H9 (cell line): ENCODE results near the gene PCBP2. TPM values are rescaled to one million over a fixed set of nuclear protein-coding genes. Genes with fewer than 3 reads are reported as not detected.

Experiments
- DNase-seq: peaks from one replicate; pipeline ENCODE4 v3.0.0-alpha.2; 2017
- H2AFZ ChIP-seq: one replicate; pipeline ENCODE4 v1.6.1; 2013; ENCODE audit warnings: mild to moderate bottlenecking, low read length, control low read depth, moderate library complexity
- H2AK5ac ChIP-seq: 2 replicates; pipeline ENCODE4 v1.6.1; 2013; ENCODE audit warnings: low read length, control low read depth, mixed read lengths; ENCODE audit not compliant: insufficient read length
- H2BK120ac ChIP-seq: one replicate; pipeline ENCODE4 v1.6.1; 2013; ENCODE audit warnings: low read depth, mild to moderate bottlenecking, low read length, control low read depth, inconsistent platforms; ENCODE audit not compliant: poor library complexity, severe bottlenecking
- H2BK12ac ChIP-seq: 2 replicates; pipeline ENCODE4 v1.6.1; 2013; ENCODE audit warnings: low read length, control low read depth, mixed read lengths, low read depth; ENCODE audit not compliant: insufficient read length
- H2BK15ac ChIP-seq: 2 replicates; pipeline ENCODE4 v1.6.1; 2013; ENCODE audit warnings: low read depth, low read length, control low read depth
- H2BK20ac ChIP-seq: one replicate; pipeline ENCODE4 v1.6.1; 2013; ENCODE audit warnings: low read depth, mild to moderate bottlenecking, low read length, control low read depth, inconsistent platforms; ENCODE audit not compliant: poor library complexity, severe bottlenecking
- H2BK5ac ChIP-seq: 2 replicates; pipeline ENCODE4 v1.6.1; 2013; ENCODE audit warnings: low read length, control low read depth, mixed read lengths; ENCODE audit not compliant: insufficient read length
- H3K14ac ChIP-seq: 2 replicates; pipeline ENCODE4 v1.6.1; 2013; ENCODE audit warnings: low read length, control low read depth; ENCODE audit not compliant: insufficient read depth
- H3K18ac ChIP-seq: 2 replicates; pipeline ENCODE4 v1.6.1; 2013; ENCODE audit warnings: low read depth, mild to moderate bottlenecking, mixed read lengths, low read length, control low read depth; ENCODE audit not compliant: insufficient read length
- H3K23ac ChIP-seq: 2 replicates; pipeline ENCODE4 v1.6.1; 2013; ENCODE audit warnings: low read length, control low read depth, mixed read lengths, low read depth; ENCODE audit not compliant: insufficient read length
- H3K23me2 ChIP-seq: 2 replicates; pipeline ENCODE4 v1.6.1; 2013; ENCODE audit warnings: low read depth, mild to moderate bottlenecking, mixed read lengths, low read length, control low read depth; ENCODE audit not compliant: insufficient read length, poor library complexity, severe bottlenecking
- H3K27ac ChIP-seq: 2 replicates; pipeline ENCODE4 v1.5.1; 2013; ENCODE audit warnings: low read length, control low read depth, mixed read lengths, low read depth; ENCODE audit not compliant: insufficient read length
- H3K27me3 ChIP-seq: 2 replicates; pipeline ENCODE4 v1.6.1; 2013; ENCODE audit warnings: low read length, control low read depth, inconsistent platforms; ENCODE audit not compliant: insufficient read depth
- H3K4ac ChIP-seq: 2 replicates; pipeline ENCODE4 v1.6.1; 2013; ENCODE audit warnings: low read depth, mild to moderate bottlenecking, control low read depth, inconsistent platforms, low read length, moderate library complexity
- H3K4me1 ChIP-seq: 2 replicates; pipeline ENCODE4 v1.6.1; 2013; ENCODE audit warnings: low read length, control low read depth, inconsistent platforms; ENCODE audit not compliant: insufficient read depth
- H3K4me2 ChIP-seq: 2 replicates; pipeline ENCODE4 v1.6.1; 2013; ENCODE audit warnings: low read length, control low read depth, mixed read lengths; ENCODE audit not compliant: insufficient read length, insufficient read depth
- H3K56ac ChIP-seq: 2 replicates; pipeline ENCODE4 v1.6.1; 2013; ENCODE audit warnings: low read depth, mild to moderate bottlenecking, mixed read lengths, low read length, control low read depth; ENCODE audit not compliant: insufficient read length
- H3K79me1 ChIP-seq: 2 replicates; pipeline ENCODE4 v1.6.1; 2013; ENCODE audit warnings: low read depth, mild to moderate bottlenecking, moderate library complexity, low read length, control low read depth, inconsistent platforms; ENCODE audit not compliant: insufficient read depth, poor library complexity, severe bottlenecking
- H3K79me2 ChIP-seq: 2 replicates; pipeline ENCODE4 v1.6.1; 2013; ENCODE audit warnings: low read length, control low read depth, inconsistent platforms; ENCODE audit not compliant: insufficient read depth
- H3K9ac ChIP-seq: 2 replicates; pipeline ENCODE4 v1.6.1; 2013; ENCODE audit warnings: low read length, control low read depth, mixed read lengths; ENCODE audit not compliant: insufficient read length; ENCODE audit errors: extremely low read depth
- H3K9me3 ChIP-seq: one replicate; pipeline ENCODE4 v1.6.1; 2013; ENCODE audit warnings: low read depth, low read length, inconsistent platforms; ENCODE audit not compliant: control insufficient read depth
- H3T11ph ChIP-seq: one replicate; pipeline ENCODE4 v1.6.1; 2013; ENCODE audit warnings: mild to moderate bottlenecking, low read length, control low read depth, inconsistent platforms
- H4K20me1 ChIP-seq: one replicate; pipeline ENCODE4 v1.6.1; 2013; ENCODE audit not compliant: control insufficient read depth, insufficient read length, insufficient read depth
- H4K5ac ChIP-seq: 2 replicates; pipeline ENCODE4 v1.6.1; 2013; ENCODE audit warnings: low read depth, mild to moderate bottlenecking, mixed read lengths, low read length, control low read depth; ENCODE audit not compliant: insufficient read length
- H4K8ac ChIP-seq: replicated peaks from 2 replicates; pipeline ENCODE4 v1.6.1; 2013; ENCODE audit warnings: low read length, control low read depth, mixed read lengths, low read depth; ENCODE audit not compliant: insufficient read length
- H4K91ac ChIP-seq: 2 replicates; pipeline ENCODE4 v1.6.1; 2013; ENCODE audit warnings: low read depth, mild to moderate bottlenecking, moderate library complexity, mixed read lengths, low read length, control low read depth; ENCODE audit not compliant: insufficient read length
- H3K27ac Mint-ChIP-seq, 3 experiments: 2 replicates in 2 of 3; 3 replicates in 1 of 3; pipeline ENCODE4 v1.8.0; 2020 to 2021; ENCODE audit warnings: mixed read lengths in 3 of 3, mild to moderate bottlenecking in 1 of 3, moderate library complexity in 1 of 3
- H3K27me3 Mint-ChIP-seq: 2 replicates; pipeline ENCODE4 v1.8.0; 2021; ENCODE audit warnings: low read depth, mild to moderate bottlenecking, moderate library complexity, mixed read lengths
- H3K36me3 Mint-ChIP-seq, 3 experiments: 2 replicates in 2 of 3; 3 replicates in 1 of 3; pipeline ENCODE4 v1.8.0; 2020 to 2021; ENCODE audit warnings: low read depth in 3 of 3, mixed read lengths in 3 of 3; ENCODE audit not compliant: insufficient read depth in 1 of 3
- H3K4me1 Mint-ChIP-seq, 2 experiments: 2 replicates each; pipeline ENCODE4 v1.8.0; 2020; ENCODE audit warnings: mixed read lengths in 2 of 2
- H3K4me3 Mint-ChIP-seq, 2 experiments: 2 replicates in 1 of 2; 3 replicates in 1 of 2; pipeline ENCODE4 v1.8.0; 2020 to 2021; ENCODE audit warnings: mild to moderate bottlenecking in 2 of 2, mixed read lengths in 2 of 2, moderate library complexity in 1 of 2
- H3K9me3 Mint-ChIP-seq, 2 experiments: 2 replicates in 1 of 2; 3 replicates in 1 of 2; pipeline ENCODE4 v1.8.0; 2020; ENCODE audit warnings: mild to moderate bottlenecking in 2 of 2, mixed read lengths in 2 of 2, moderate library complexity in 1 of 2
- WGBS: extraction: QIAGEN DNeasy Blood & Tissue Kit; methylation state at CpG from one replicate; pipeline ENCODE4 v1.1.7; 2013; ENCODE audit warnings: missing lambda C conversion rate, low lambda C conversion rate, mixed read lengths; ENCODE audit not compliant: insufficient read length; ENCODE audit errors: extremely low coverage; 5-methylcytosine and 5-hydroxymethylcytosine counted together
- total RNA-seq: library from RNA; stranded (reverse); gene quantifications from 2 replicates; pipeline ENCODE4 v1.2.1, GENCODE V29; 2021
- TF ChIP-seq, protein P1 (sequence below): fragments of 200-600 bp; sonication (generic); conservative IDR thresholded peaks from 3 replicates; pipeline ENCODE4 v1.8.0; 2021; ENCODE audit warnings: antibody characterized with exemption, mild to moderate bottlenecking

PCBP2 gene
- total RNA-seq, 1 experiment from 2014 or later = 1,207 TPM

DNA sequence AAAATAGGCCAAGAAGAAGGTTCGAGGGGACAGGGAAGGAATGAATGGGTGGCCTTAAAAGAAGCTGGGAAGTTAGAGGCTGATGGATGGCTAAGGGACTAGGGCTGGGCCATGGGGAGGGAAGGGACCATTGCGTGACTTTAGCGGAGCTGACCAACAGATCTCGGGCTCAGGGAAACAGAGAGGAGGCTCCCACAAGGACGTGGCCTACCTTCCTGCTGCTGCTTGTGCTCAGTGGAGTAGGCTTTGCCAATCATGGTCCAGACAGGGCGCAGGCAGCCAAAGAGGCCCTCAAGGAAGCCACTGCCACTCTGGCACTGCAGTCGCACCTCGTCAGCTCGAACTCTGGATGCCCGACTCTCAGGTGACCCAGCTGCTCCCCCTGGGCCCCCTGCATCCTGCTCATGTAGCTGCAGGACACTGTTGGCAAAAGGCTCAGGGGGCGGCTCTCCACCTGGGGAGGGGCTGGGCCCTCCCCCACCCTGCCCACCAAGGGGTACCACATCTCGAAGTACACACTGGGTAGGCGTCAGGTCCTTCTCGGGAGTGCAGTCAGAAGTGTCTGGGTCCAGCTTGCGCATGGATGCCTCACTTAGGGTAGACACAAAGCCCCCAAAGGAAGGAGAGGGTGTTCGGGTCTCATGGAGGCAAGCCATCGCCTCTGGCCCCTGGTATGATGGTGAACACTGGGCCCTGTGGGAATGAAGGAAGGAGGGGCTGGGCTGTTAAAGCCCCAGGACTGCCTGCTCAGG lies 35.0 kb downstream of the PCBP2 start:
- H2BK20ac ChIP-seq = no peak overlapping the region
- no peak overlapping the region for H2AFZ ChIP-seq
- no peak overlapping the region for H3K14ac ChIP-seq
- no peaks in the 10 kb centered on the region for H3K4me1 ChIP-seq
- no CpG with 5 or more reads among the region's 17 CpGs for WGBS
- H3K27me3 ChIP-seq = no peaks in the 10 kb centered on the region
- no peak overlapping the region for H2AK5ac ChIP-seq
- H2BK15ac ChIP-seq = no peak overlapping the region
- no peak overlapping the region for H2BK120ac ChIP-seq
- no peaks in the 10 kb centered on the region for H3K23me2 ChIP-seq
- H3K79me1 ChIP-seq = no peaks in the 10 kb centered on the region
- no peak overlapping the region for H3K9ac ChIP-seq
- H3K27ac ChIP-seq = no peak overlapping the region
- no peak overlapping the region for H3K4me2 ChIP-seq
- no peak overlapping the region for H3K4me3 Mint-ChIP-seq
- H3K56ac ChIP-seq = no peak overlapping the region
- H3K9me3 ChIP-seq = no peaks in the 10 kb centered on the region
- peaks cover 1% of the 10 kb centered on the region; the same call in 1 of the 2 replicates for H3K27me3 Mint-ChIP-seq
- DNase-seq = no peak
- no peak overlapping the region for H2BK12ac ChIP-seq
- no peaks in the 10 kb centered on the region for H3K9me3 Mint-ChIP-seq
- H3K23ac ChIP-seq = no peak overlapping the region
- peaks cover 2% of the 10 kb centered on the region for H4K20me1 ChIP-seq
- peak overlapping the region in 2 of 3 experiments; percentile 64 to 80; a peak in 4 of 7 replicates for H3K27ac Mint-ChIP-seq
- no peak overlapping the region for H2BK5ac ChIP-seq
- TF ChIP-seq, protein P1, sequence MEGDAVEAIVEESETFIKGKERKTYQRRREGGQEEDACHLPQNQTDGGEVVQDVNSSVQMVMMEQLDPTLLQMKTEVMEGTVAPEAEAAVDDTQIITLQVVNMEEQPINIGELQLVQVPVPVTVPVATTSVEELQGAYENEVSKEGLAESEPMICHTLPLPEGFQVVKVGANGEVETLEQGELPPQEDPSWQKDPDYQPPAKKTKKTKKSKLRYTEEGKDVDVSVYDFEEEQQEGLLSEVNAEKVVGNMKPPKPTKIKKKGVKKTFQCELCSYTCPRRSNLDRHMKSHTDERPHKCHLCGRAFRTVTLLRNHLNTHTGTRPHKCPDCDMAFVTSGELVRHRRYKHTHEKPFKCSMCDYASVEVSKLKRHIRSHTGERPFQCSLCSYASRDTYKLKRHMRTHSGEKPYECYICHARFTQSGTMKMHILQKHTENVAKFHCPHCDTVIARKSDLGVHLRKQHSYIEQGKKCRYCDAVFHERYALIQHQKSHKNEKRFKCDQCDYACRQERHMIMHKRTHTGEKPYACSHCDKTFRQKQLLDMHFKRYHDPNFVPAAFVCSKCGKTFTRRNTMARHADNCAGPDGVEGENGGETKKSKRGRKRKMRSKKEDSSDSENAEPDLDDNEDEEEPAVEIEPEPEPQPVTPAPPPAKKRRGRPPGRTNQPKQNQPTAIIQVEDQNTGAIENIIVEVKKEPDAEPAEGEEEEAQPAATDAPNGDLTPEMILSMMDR = no peak
- no peak overlapping the region for H4K91ac ChIP-seq
- H3K79me2 ChIP-seq = no peaks in the 10 kb centered on the region
- no peak overlapping the region for H3K18ac ChIP-seq
- no peak overlapping the region for H3T11ph ChIP-seq
- H4K5ac ChIP-seq = no peak overlapping the region
- H3K36me3 Mint-ChIP-seq = peaks cover 24 to 44% (median 43%) of the 10 kb centered on the region in 3 experiments
- no peak overlapping the region for H3K4ac ChIP-seq
- peaks cover 15 to 17% of the 10 kb centered on the region in 2 experiments for H3K4me1 Mint-ChIP-seq
- no peak overlapping the region for H4K8ac ChIP-seq
